Body of pancreas (tissue), 4 donors: ENCODE measurements around the gene CCT7. TPM values are rescaled to one million over a fixed set of nuclear protein-coding genes. Genes with fewer than 3 reads are reported as not detected.

Source experiments
- ATAC-seq: fragments of 150-250 bp; one replicate; pipeline ENCODE4 v1.9.1; 2016
- DNase-seq, 4 donors: peaks; one replicate each; pipeline ENCODE4 v3.0.0-alpha.2; 2019
- H3K27ac ChIP-seq, 4 donors: fragments of 200-600 bp; sonication (generic); 1 replicate in 3 of 4; 2 replicates in 1 of 4; pipeline versions ENCODE4 v1.5.1 to v1.6.1; 2016 to 2019; ENCODE audit warnings: mild to moderate bottlenecking in 1 of 4, mixed read lengths in 1 of 4, moderate library complexity in 1 of 4
- H3K27me3 ChIP-seq, 2 donors: fragments of 200-600 bp; sonication (generic); one replicate each; pipeline ENCODE4 v1.6.0; 2016; ENCODE audit warnings: mild to moderate bottlenecking in 1 of 2
- H3K36me3 ChIP-seq, 2 donors: fragments of 200-600 bp; sonication (generic); replicated peaks in 1 of 2; 2 replicates each; pipeline ENCODE4 v1.5.1; 2016; ENCODE audit warnings: low read depth in 2 of 2; ENCODE audit not compliant: insufficient read depth in 1 of 2
- H3K4me1 ChIP-seq: fragments of 200-600 bp; sonication (generic); one replicate; pipeline ENCODE4 v1.6.0; 2016
- H3K4me3 ChIP-seq, 2 donors: fragments of 200-600 bp; sonication (generic); 1 replicate in 1 of 2; 2 replicates in 1 of 2; pipeline ENCODE4 v1.5.1; 2016 to 2019
- H3K9me3 ChIP-seq, 3 donors: fragments of 200-600 bp; sonication (generic); 1 replicate in 2 of 3; 2 replicates in 1 of 3; pipeline ENCODE4 v1.5.1; 2016
- CTCF ChIP-seq, 7 experiments: fragments of 450-650 bp in 4 of 7; fragments of 200-600 bp in 3 of 7; sonication (generic) in 3 of 7; IDR thresholded peaks; one replicate each; pipeline ENCODE4 v1.5.1; 2016 to 2019; ENCODE audit warnings: antibody characterized with exemption in 7 of 7
- POLR2A ChIP-seq, 3 donors: fragments of 450-650 bp; IDR thresholded peaks; one replicate each; pipeline ENCODE4 v1.6.1; 2016; ENCODE audit warnings: antibody characterized with exemption in 3 of 3, mild to moderate bottlenecking in 2 of 3
- whole genome bisulfite sequencing, 2 donors: methylation state at CpG; one replicate each; pipeline ENCODE4 v1.1.5; 2017; 5-methylcytosine and 5-hydroxymethylcytosine counted together
- intact Hi-C: fragments of 100-400 bp; cut with DNase I; formaldehyde crosslinking; loops from one replicate; pipeline ENCODE4 v1.15.1; 2023
- total RNA-seq, 2 donors: library from RNA; depleted of rRNA; stranded (reverse); fragments of >200 nt; gene quantifications; one replicate each; pipeline ENCODE4 v1.1.0, GENCODE V29; 2016

Gene CCT7
- total RNA-seq, 2 donors from 2014 or later, result 88.7 to 92.3 TPM

GRCh38 chr2:73253901-73254300 lies 19.8 kb downstream of the CCT7 start:
- DNase-seq (peak in 2 of 4 donors; percentile 25 to 32), ATAC-seq (no peak)
- H3K4me1 ChIP-seq, result peaks cover 17% of the 10 kb centered on the region
- intact Hi-C loops, result no loop called here
- no peak overlapping the region for H3K4me3 ChIP-seq
- WGBS, 2 donors, result 73 to 76% methylated on average over 3 of the region's 3 CpGs
- H3K27ac ChIP-seq, result no peak overlapping the region
- no peaks in the 10 kb centered on the region for H3K9me3 ChIP-seq
- peaks cover 0 to 17% of the 10 kb centered on the region in 2 donors for H3K36me3 ChIP-seq
- TF ChIP-seq POLR2A (IDR thresholded peaks at IDR 0.05) (no peak), CTCF (IDR thresholded peaks at IDR 0.05) (no peak)
- H3K27me3 ChIP-seq, result no peaks in the 10 kb centered on the region

- ATAC-seq, result no peak
- DNase-seq, result no peak
- Histone ChIP-seq H3K9me3 (no peaks in the 10 kb centered on the region), H3K36me3 (peaks cover 0 to 12% of the 10 kb centered on the region in 2 donors), H3K4me3 (no peak overlapping the region), H3K4me1 (peaks cover 17% of the 10 kb centered on the region), H3K27me3 (no peaks in the 10 kb centered on the region), H3K27ac (no peak overlapping the region)
- intact Hi-C loops, result no loop called here
- 95 to 99% methylated on average over 7 of the region's 7 CpGs for WGBS, 2 donors
- no peak for TF ChIP-seq CTCF (IDR thresholded peaks at IDR 0.05)
- no peak for TF ChIP-seq POLR2A (IDR thresholded peaks at IDR 0.05)
Observed at GRCh38 chr2:73254343-73255006, 20.4 kb downstream of the CCT7 start.

GRCh38 chr2:73255007-73255644 lies 21.0 kb downstream of the CCT7 start:
- TF ChIP-seq POLR2A (IDR thresholded peaks at IDR 0.05), result no peak
- no peak for TF ChIP-seq CTCF (IDR thresholded peaks at IDR 0.05)
- H3K4me1 ChIP-seq, result peaks cover 10% of the 10 kb centered on the region
- no peaks in the 10 kb centered on the region for H3K27me3 ChIP-seq
- WGBS, 2 donors, result 53 to 54% methylated on average over 4 of the region's 4 CpGs
- H3K9me3 ChIP-seq, result no peaks in the 10 kb centered on the region
- intact Hi-C loops, result no loop called here
- H3K4me3 ChIP-seq, result no peak overlapping the region
- H3K36me3 ChIP-seq, result peaks cover 0 to 10% of the 10 kb centered on the region in 2 donors
- DNase-seq (no peak), ATAC-seq (no peak)
- no peak overlapping the region for H3K27ac ChIP-seq

GRCh38 chr2:73255907-73256617 lies 22.0 kb downstream of the CCT7 start:
- no peak overlapping the region for H3K4me3 ChIP-seq
- H3K4me1 ChIP-seq, result peaks cover 1% of the 10 kb centered on the region
- H3K27me3 ChIP-seq, result no peaks in the 10 kb centered on the region
- DNase-seq, result no peak
- H3K9me3 ChIP-seq, result no peaks in the 10 kb centered on the region
- TF ChIP-seq CTCF (IDR thresholded peaks at IDR 0.05) (no peak), POLR2A (IDR thresholded peaks at IDR 0.05) (no peak)
- ATAC-seq, result no peak
- 67 to 69% methylated on average over 5 of the region's 5 CpGs for WGBS, 2 donors
- no peak overlapping the region for H3K27ac ChIP-seq
- intact Hi-C loops, result no loop called here
- peaks cover 0 to 5% of the 10 kb centered on the region in 2 donors for H3K36me3 ChIP-seq
